Mucosa of descending colon (tissue), 3 donors: ENCODE measurements around the gene PID1. TPM values are rescaled to one million over a fixed set of nuclear protein-coding genes. Genes with fewer than 3 reads are reported as not detected.
A peak's percentile ranks its signal among the peaks of the same experiment; 100 is the strongest.
"Not testable (repeated sequence)": the region's sequence is repeated elsewhere in the genome, so short reads cannot be mapped to it uniquely, and the experiment has no call there.

Source experiments
- ATAC-seq: fragments of 200-7000 bp; cut with Tn5 transposase; one replicate; pipeline ENCODE4 v1.9.1; 2020; ENCODE audit warnings: mild to moderate bottlenecking, moderate library complexity
- DNase-seq, 3 donors: peaks; one replicate each; pipeline ENCODE4 v3.0.0-alpha.2; 2020
- H3K36me3 ChIP-seq: fragments of 200-600 bp; one replicate; pipeline ENCODE4 v1.8.0; 2021; ENCODE audit warnings: low read depth, mild to moderate bottlenecking
- H3K4me1 ChIP-seq: fragments of 200-600 bp; one replicate; pipeline ENCODE4 v1.8.0; 2021; ENCODE audit warnings: low read depth, mild to moderate bottlenecking
- H3K4me3 ChIP-seq: fragments of 200-600 bp; one replicate; pipeline ENCODE4 v1.8.0; 2021; ENCODE audit warnings: mild to moderate bottlenecking
- H3K9me3 ChIP-seq: fragments of 200-600 bp; one replicate; pipeline ENCODE4 v1.8.0; 2021; ENCODE audit warnings: mild to moderate bottlenecking
- intact Hi-C, 2 donors: fragments of 100-400 bp; cut with DNase I in 1 of 2; cut with micrococcal nuclease in 1 of 2; formaldehyde crosslinking; loops; one replicate each; pipeline versions ENCODE4 v1.11.0 to v1.11.1; 2022; cut with DNase I, micrococcal nuclease
- total RNA-seq, 3 donors: library from RNA; stranded (reverse); fragmentation: NEBNext Ultra II Directional in 2 of 3; extraction: Animal tissue kit (Norgen Biotek cat#: 25700) in 2 of 3; gene quantifications; one replicate each; pipeline versions ENCODE4 v1.2.1 to v1.2.4, GENCODE V29; 2021 to 2023
- TF ChIP-seq, protein P1 (sequence below): fragments of 200-600 bp; IDR thresholded peaks from one replicate; pipeline ENCODE4 v1.8.0; 2022; ENCODE audit warnings: antibody characterized with exemption, mild to moderate bottlenecking
- donor health status: DM: no; HTN: no; CAD: no; lungs with moderate emphysema.
- donor health status: DM: no; HTN: no; CAD: no.
- donor health status: DM: no; HTN: yes; CAD: no.

The PID1 gene
- total RNA-seq, 3 donors from 2014 or later: 49.3 to 60.8 (median 52.5) TPM

DNA sequence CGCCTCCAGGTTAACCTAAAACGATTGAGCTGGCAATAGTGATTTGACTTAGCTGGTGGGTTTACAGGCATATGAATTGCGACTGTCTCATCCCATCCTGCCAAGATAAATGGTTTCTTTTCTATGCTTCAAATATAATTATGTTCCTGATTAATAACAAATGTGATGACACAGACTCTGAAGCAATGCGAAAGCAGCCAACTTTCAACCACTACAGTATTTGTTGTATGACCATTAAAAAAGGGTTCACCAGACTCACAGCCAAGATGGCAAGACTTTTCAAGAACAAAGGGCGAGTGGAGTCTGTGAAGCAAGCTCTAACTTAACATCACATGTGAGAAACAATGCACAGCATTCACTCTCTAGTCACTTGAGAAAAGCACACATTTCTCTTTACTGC is 186.6 kb downstream of the PID1 start:
- ATAC-seq (no peak), DNase-seq (no peak)
- H3K4me3 ChIP-seq: no peak overlapping the region
- H3K4me1 ChIP-seq: peaks cover 8% of the 10 kb centered on the region
- no peaks in the 10 kb centered on the region for H3K9me3 ChIP-seq
- no peaks in the 10 kb centered on the region for H3K36me3 ChIP-seq
- TF ChIP-seq, protein P1, sequence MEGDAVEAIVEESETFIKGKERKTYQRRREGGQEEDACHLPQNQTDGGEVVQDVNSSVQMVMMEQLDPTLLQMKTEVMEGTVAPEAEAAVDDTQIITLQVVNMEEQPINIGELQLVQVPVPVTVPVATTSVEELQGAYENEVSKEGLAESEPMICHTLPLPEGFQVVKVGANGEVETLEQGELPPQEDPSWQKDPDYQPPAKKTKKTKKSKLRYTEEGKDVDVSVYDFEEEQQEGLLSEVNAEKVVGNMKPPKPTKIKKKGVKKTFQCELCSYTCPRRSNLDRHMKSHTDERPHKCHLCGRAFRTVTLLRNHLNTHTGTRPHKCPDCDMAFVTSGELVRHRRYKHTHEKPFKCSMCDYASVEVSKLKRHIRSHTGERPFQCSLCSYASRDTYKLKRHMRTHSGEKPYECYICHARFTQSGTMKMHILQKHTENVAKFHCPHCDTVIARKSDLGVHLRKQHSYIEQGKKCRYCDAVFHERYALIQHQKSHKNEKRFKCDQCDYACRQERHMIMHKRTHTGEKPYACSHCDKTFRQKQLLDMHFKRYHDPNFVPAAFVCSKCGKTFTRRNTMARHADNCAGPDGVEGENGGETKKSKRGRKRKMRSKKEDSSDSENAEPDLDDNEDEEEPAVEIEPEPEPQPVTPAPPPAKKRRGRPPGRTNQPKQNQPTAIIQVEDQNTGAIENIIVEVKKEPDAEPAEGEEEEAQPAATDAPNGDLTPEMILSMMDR: no peak
- intact Hi-C loops: no loop called here

DNA sequence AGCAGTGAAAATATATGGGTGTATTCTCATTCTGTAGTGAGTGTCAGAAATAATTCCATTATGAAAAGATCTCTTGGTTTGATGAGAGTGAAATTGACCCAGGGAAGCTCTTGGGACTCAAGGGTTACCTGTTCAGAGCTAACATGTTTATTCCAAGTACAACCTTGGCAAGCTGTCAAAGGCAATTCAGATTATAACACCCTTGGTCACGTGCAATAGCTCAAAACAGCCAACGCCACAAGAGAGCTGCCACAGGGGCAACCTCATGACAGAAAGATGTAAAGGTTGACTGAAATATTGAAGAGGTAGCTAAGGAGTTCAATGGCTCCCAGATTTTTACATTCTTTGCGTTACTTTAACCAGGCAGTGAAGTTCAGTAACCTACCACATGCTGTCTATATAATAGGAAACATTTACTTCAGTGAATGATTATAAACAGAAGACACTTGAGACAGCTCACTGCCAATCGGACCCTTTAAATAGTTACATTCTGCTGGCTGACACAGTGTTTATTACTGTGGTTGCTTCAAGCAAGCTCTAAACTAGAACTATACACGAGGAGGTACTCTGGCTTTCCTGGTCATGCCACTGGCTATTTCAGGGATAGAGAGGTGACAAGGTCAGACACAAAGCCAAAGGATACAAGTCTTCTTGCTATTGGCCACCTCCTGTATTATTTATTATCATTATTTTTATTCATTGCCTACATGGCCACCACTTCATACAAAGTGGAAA is 187.3 kb downstream of the PID1 start:
- TF ChIP-seq, protein P1: no peak
- Histone ChIP-seq H3K4me1 (peaks cover 8% of the 10 kb centered on the region), H3K9me3 (no peaks in the 10 kb centered on the region), H3K36me3 (no peaks in the 10 kb centered on the region), H3K4me3 (no peak overlapping the region)
- intact Hi-C loops: no loop called here
- DNase-seq (peak in 2 of 3 donors; percentile 43 to 82), ATAC-seq (peak; percentile 88)

DNA sequence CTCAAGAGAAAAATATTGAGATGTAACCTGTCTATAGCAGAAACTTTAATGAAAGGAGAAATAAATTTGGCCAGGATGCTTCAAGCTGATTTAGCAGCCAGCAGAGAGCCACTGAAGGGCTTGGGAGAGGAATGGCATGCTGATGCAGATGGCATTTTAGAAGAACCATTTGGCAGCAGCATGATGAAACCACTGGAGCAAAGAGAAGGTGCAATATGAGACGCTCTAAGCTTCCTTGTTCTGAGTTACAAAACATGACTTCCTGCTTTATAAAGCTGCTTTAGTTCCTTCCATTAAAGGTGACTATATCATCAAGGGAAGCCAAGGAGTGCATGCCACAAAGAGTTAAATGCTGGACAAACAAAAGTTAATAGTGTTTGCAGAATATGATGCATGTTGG is 189.7 kb downstream of the PID1 start:
- intact Hi-C loops: no loop called here
- peak; percentile 70 for ATAC-seq
- Histone ChIP-seq H3K4me3 (no peak overlapping the region), H3K4me1 (peaks cover 8% of the 10 kb centered on the region), H3K9me3 (no peaks in the 10 kb centered on the region), H3K36me3 (no peaks in the 10 kb centered on the region)
- TF ChIP-seq, protein P1: no peak
- no peak for DNase-seq

DNA sequence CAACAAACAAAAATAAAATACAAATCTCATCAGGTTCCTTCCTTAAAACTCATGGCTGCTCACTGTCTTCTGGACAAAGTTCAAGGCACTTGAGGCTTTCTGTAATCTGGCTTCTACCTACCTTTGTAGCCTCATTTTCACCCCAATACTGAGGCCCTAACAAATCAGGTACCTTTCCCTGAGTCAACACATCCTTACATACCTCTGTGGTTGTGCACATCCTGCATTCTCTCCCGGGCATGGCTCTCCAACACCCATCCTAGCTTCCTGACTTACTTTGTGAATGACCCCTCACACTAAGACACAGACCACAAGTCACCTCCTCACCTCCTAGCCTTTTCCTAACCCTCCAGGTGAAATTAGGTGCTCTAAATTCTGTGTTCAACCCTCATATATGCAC is 190.9 kb downstream of the PID1 start:
- DNase-seq: no peak
- Histone ChIP-seq H3K4me3 (no peak overlapping the region), H3K9me3 (no peaks in the 10 kb centered on the region), H3K4me1 (peaks cover 8% of the 10 kb centered on the region), H3K36me3 (no peaks in the 10 kb centered on the region)
- TF ChIP-seq, protein P1: no peak
- intact Hi-C loops: no loop called here
- no peak for ATAC-seq

DNA sequence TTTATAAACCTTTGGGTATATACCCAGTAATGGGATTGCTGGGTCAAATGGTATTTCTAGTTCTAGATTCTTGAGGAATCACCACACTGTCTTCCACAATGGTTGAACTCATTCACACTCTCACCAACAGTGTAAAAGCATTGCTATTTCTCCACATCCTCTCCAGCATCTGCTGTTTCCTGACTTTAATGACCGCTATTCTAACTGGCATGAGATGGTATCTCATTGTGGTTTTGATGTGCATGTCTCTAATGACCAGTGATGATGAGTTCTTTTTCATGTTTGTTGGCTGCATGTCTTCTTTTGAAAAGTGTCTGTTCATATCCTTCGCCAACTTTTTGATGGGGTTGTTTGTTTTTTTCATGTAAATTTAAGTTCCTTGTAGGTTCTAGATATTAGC is 194.2 kb downstream of the PID1 start:
- DNase-seq, H3K4me1 ChIP-seq, H3K36me3 ChIP-seq, ATAC-seq, intact Hi-C loops, H3K4me3 ChIP-seq, H3K9me3 ChIP-seq: not testable (repeated sequence)

DNA sequence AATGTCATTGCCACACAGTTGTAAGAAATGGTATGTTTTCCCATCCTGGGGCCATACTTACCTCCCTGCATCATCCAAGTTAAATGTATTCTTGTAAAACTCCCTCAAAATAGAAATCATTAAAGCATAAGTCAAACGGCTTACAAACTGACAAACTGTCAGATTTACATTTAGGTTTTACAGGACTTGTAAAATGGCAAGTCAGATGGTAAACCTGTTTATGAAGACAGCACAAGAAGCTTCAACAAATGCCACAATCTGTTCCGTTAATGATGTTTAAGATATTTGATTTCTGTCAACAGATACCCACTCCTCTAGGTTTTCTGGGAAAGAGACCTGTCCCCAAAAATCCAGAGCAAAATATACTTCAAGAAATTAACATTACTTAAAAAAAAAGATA is 197.2 kb downstream of the PID1 start:
- no peaks in the 10 kb centered on the region for H3K4me1 ChIP-seq
- H3K36me3 ChIP-seq: no peaks in the 10 kb centered on the region
- no peaks in the 10 kb centered on the region for H3K9me3 ChIP-seq
- DNase-seq (no peak), ATAC-seq (no peak)
- intact Hi-C loops: no loop called here
- TF ChIP-seq, protein P1: no peak
- no peak overlapping the region for H3K4me3 ChIP-seq
